GM23338 (cell line): ENCODE results near the gene MPP4. TPM values are rescaled to one million over a fixed set of nuclear protein-coding genes. Genes with fewer than 3 reads are reported as not detected.

Source experiments
- ATAC-seq: fragments of 200-7000 bp; cut with Tn5 transposase; 3 replicates; pipeline ENCODE4 v1.9.1; 2020
- DNase-seq: peaks from one replicate; pipeline ENCODE4 v3.0.0-alpha.2; 2015; ENCODE audit warnings: low spot score
- H2AFZ ChIP-seq: fragments of 200-600 bp; sonication (generic); 2 replicates; pipeline ENCODE4 v1.8.0; 2016; ENCODE audit warnings: antibody characterized with exemption, mild to moderate bottlenecking, moderate library complexity
- H3F3A ChIP-seq: fragments of 200-600 bp; sonication (generic); replicated peaks from 2 replicates; pipeline ENCODE4 v1.8.0; 2017; ENCODE audit warnings: antibody characterized with exemption, mixed run types, low read depth
- H3K27ac ChIP-seq: fragments of 200-600 bp; sonication (generic); 2 replicates; pipeline ENCODE4 v1.6.1; 2016; ENCODE audit warnings: low read depth
- H3K27me3 ChIP-seq: fragments of 200-600 bp; sonication (generic); 2 replicates; pipeline ENCODE4 v1.8.0; 2016; ENCODE audit warnings: mild to moderate bottlenecking, mixed run types, moderate library complexity; ENCODE audit not compliant: insufficient read depth
- H3K36me3 ChIP-seq: fragments of 200-600 bp; sonication (generic); 2 replicates; pipeline ENCODE4 v1.8.0; 2016; ENCODE audit warnings: mild to moderate bottlenecking; ENCODE audit not compliant: insufficient read depth
- H3K4me1 ChIP-seq: fragments of 200-600 bp; sonication (generic); 2 replicates; pipeline ENCODE4 v1.8.0; 2016; ENCODE audit warnings: mild to moderate bottlenecking, moderate library complexity; ENCODE audit not compliant: insufficient read depth
- H3K4me2 ChIP-seq: fragments of 200-600 bp; sonication (generic); 2 replicates; pipeline ENCODE4 v1.7.1; 2017; ENCODE audit warnings: mixed run types
- H3K4me3 ChIP-seq: fragments of 200-600 bp; sonication (generic); 2 replicates; pipeline ENCODE4 v1.6.1; 2016; ENCODE audit warnings: mixed run types
- H3K79me2 ChIP-seq: fragments of 200-600 bp; sonication (generic); replicated peaks from 2 replicates; pipeline ENCODE4 v1.8.0; 2017; ENCODE audit warnings: mild to moderate bottlenecking; ENCODE audit not compliant: insufficient read depth
- H3K9me2 ChIP-seq: fragments of 200-600 bp; sonication (generic); 2 replicates; pipeline ENCODE4 v1.8.0; 2017; ENCODE audit not compliant: insufficient read depth
- H4K20me1 ChIP-seq: fragments of 200-600 bp; sonication (generic); replicated peaks from 2 replicates; pipeline ENCODE4 v1.8.0; 2017; ENCODE audit warnings: mild to moderate bottlenecking; ENCODE audit not compliant: insufficient read depth
- H3K27ac Mint-ChIP-seq: 2 replicates; pipeline ENCODE4 v1.8.0; 2020; ENCODE audit warnings: inconsistent platforms, mild to moderate bottlenecking, moderate library complexity, mixed read lengths
- H3K27me3 Mint-ChIP-seq: 3 replicates; pipeline ENCODE4 v1.8.0; 2022; ENCODE audit warnings: low read depth, mild to moderate bottlenecking, moderate library complexity, mixed read lengths, inconsistent platforms; ENCODE audit not compliant: insufficient read depth, poor library complexity
- H3K36me3 Mint-ChIP-seq: 3 replicates; pipeline ENCODE4 v1.8.0; 2021; ENCODE audit warnings: low read depth, mild to moderate bottlenecking, inconsistent platforms, moderate library complexity, mixed read lengths
- H3K4me1 Mint-ChIP-seq: 3 replicates; pipeline ENCODE4 v1.8.0; 2020; ENCODE audit warnings: mild to moderate bottlenecking, inconsistent platforms, mixed read lengths
- H3K4me3 Mint-ChIP-seq: 3 replicates; pipeline ENCODE4 v1.8.0; 2021; ENCODE audit warnings: moderate library complexity, mild to moderate bottlenecking, inconsistent platforms, mixed read lengths
- H3K9me3 Mint-ChIP-seq: 3 replicates; pipeline ENCODE4 v1.8.0; 2020; ENCODE audit warnings: moderate library complexity, mild to moderate bottlenecking, inconsistent platforms, mixed read lengths
- ETS1 ChIP-seq: IDR thresholded peaks from 2 replicates; pipeline ENCODE4 v1.6.1; 2016; ENCODE audit warnings: antibody characterized with exemption
- EZH2 ChIP-seq: fragments of 200-600 bp; sonication (generic); IDR thresholded peaks from one replicate; pipeline ENCODE4 v1.8.0; 2017; ENCODE audit warnings: antibody characterized with exemption, mild to moderate bottlenecking, low read depth; ENCODE audit not compliant: unreplicated experiment
- POLR2AphosphoS5 ChIP-seq: IDR thresholded peaks from 2 replicates; pipeline ENCODE4 v1.6.1; 2016; ENCODE audit warnings: antibody characterized with exemption, low read depth
- ZNF114 ChIP-seq: fragments of 250-450 bp; sonication (Bioruptor Pico); IDR thresholded peaks from 2 replicates; pipeline ENCODE4 v1.5.0; 2020; ENCODE audit warnings: mild to moderate bottlenecking, moderate library complexity
- ZNF331 ChIP-seq: fragments of 250-450 bp; sonication (Bioruptor Pico); IDR thresholded peaks from 2 replicates; pipeline ENCODE4 v1.5.0; 2020; ENCODE audit warnings: low read depth, mild to moderate bottlenecking, moderate library complexity
- polyA plus RNA-seq: library from polyadenylated mRNA; unstranded; fragments of >200 nt; fragmentation: Nextera tagmentation; extraction: Ambion mirVana; gene quantifications from 2 replicates; pipeline ENCODE4 v1.2.1, GENCODE V29; 2016
- total RNA-seq: library from RNA; depleted of rRNA; stranded (reverse); fragments of >200 nt; shearing (Covaris generic); gene quantifications from 2 replicates; pipeline ENCODE4 v1.2.3, GENCODE V29; 2014
- TF ChIP-seq, protein P1 (sequence below): fragments of 250-450 bp; sonication (Bioruptor Pico); IDR thresholded peaks from 2 replicates; pipeline ENCODE4 v1.5.0; 2020; ENCODE audit warnings: mild to moderate bottlenecking, moderate library complexity

MPP4 gene
- total and polyA plus RNA-seq, 2 experiments from 2014 or later, result not detected

- H3K4me3 Mint-ChIP-seq, result no peak overlapping the region
- no peak overlapping the region for H3K27ac ChIP-seq
- 0 out of 3 replicates have a peak, but pooled peaks cover 4% of the 10 kb centered on the region for H3K4me1 Mint-ChIP-seq
- no peaks in the 10 kb centered on the region for H3K9me2 ChIP-seq
- H3K36me3 ChIP-seq, result no peaks in the 10 kb centered on the region
- no peak overlapping the region for H3K27ac Mint-ChIP-seq
- DNase-seq, result no peak
- no peak for TF ChIP-seq ZNF114
- TF ChIP-seq, protein P1, sequence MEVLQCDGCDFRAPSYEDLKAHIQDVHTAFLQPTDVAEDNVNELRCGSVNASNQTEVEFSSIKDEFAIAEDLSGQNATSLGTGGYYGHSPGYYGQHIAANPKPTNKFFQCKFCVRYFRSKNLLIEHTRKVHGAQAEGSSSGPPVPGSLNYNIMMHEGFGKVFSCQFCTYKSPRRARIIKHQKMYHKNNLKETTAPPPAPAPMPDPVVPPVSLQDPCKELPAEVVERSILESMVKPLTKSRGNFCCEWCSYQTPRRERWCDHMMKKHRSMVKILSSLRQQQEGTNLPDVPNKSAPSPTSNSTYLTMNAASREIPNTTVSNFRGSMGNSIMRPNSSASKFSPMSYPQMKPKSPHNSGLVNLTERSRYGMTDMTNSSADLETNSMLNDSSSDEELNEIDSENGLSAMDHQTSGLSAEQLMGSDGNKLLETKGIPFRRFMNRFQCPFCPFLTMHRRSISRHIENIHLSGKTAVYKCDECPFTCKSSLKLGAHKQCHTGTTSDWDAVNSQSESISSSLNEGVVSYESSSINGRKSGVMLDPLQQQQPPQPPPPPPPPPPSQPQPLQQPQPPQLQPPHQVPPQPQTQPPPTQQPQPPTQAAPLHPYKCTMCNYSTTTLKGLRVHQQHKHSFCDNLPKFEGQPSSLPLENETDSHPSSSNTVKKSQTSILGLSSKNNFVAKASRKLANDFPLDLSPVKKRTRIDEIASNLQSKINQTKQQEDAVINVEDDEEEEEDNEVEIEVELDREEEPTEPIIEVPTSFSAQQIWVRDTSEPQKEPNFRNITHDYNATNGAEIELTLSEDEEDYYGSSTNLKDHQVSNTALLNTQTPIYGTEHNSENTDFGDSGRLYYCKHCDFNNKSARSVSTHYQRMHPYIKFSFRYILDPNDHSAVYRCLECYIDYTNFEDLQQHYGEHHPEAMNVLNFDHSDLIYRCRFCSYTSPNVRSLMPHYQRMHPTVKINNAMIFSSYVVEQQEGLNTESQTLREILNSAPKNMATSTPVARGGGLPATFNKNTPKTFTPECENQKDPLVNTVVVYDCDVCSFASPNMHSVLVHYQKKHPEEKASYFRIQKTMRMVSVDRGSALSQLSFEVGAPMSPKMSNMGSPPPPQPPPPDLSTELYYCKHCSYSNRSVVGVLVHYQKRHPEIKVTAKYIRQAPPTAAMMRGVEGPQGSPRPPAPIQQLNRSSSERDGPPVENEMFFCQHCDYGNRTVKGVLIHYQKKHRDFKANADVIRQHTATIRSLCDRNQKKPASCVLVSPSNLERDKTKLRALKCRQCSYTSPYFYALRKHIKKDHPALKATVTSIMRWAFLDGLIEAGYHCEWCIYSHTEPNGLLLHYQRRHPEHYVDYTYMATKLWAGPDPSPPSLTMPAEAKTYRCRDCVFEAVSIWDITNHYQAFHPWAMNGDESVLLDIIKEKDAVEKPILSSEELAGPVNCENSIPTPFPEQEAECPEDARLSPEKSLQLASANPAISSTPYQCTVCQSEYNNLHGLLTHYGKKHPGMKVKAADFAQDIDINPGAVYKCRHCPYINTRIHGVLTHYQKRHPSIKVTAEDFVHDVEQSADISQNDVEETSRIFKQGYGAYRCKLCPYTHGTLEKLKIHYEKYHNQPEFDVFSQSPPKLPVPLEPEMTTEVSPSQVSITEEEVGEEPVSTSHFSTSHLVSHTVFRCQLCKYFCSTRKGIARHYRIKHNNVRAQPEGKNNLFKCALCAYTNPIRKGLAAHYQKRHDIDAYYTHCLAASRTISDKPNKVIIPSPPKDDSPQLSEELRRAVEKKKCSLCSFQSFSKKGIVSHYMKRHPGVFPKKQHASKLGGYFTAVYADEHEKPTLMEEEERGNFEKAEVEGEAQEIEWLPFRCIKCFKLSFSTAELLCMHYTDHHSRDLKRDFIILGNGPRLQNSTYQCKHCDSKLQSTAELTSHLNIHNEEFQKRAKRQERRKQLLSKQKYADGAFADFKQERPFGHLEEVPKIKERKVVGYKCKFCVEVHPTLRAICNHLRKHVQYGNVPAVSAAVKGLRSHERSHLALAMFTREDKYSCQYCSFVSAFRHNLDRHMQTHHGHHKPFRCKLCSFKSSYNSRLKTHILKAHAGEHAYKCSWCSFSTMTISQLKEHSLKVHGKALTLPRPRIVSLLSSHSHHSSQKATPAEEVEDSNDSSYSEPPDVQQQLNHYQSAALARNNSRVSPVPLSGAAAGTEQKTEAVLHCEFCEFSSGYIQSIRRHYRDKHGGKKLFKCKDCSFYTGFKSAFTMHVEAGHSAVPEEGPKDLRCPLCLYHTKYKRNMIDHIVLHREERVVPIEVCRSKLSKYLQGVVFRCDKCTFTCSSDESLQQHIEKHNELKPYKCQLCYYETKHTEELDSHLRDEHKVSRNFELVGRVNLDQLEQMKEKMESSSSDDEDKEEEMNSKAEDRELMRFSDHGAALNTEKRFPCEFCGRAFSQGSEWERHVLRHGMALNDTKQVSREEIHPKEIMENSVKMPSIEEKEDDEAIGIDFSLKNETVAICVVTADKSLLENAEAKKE (CRISPR knock-in tag), result no peak
- TF ChIP-seq ZNF331 (CRISPR knock-in tag), result no peak
- TF ChIP-seq ETS1, result no peak
- no peak for TF ChIP-seq EZH2
- TF ChIP-seq POLR2AphosphoS5, result no peak
- H3K27me3 Mint-ChIP-seq, result peaks cover 5% of the 10 kb centered on the region
- 0 out of 2 replicates have a peak overlapping the region, but pooled peaks have one; percentile 28 for H2AFZ ChIP-seq
- no peaks in the 10 kb centered on the region for H3F3A ChIP-seq
- no peaks in the 10 kb centered on the region for H3K79me2 ChIP-seq
- no peaks in the 10 kb centered on the region for H3K36me3 Mint-ChIP-seq
- H3K27me3 ChIP-seq, result no peaks in the 10 kb centered on the region
- H3K4me3 ChIP-seq, result no peak overlapping the region
- no peak overlapping the region for H3K4me2 ChIP-seq
- peak; percentile 61 for ATAC-seq
- H4K20me1 ChIP-seq, result no peaks in the 10 kb centered on the region
- H3K4me1 ChIP-seq, result no peaks in the 10 kb centered on the region
- no peaks in the 10 kb centered on the region for H3K9me3 Mint-ChIP-seq
Observed at GRCh38 chr2:201656740-201657139, 41.7 kb downstream of the MPP4 start.
